GM19397 (cell line): ENCODE data around the gene ASPSCR1.
A peak's percentile ranks its signal among the peaks of the same experiment; 100 is the strongest.

Experiments
- ATAC-seq: cut with Tn5 transposase; IDR thresholded peaks from one replicate; pipeline ENCODE4 v1.9.1; 2021; ENCODE audit warnings: mild to moderate bottlenecking, moderate library complexity; ENCODE audit not compliant: unreplicated experiment

The ASPSCR1 gene

GRCh38 chr17:82064433-82065192 lies 87.2 kb downstream of the ASPSCR1 start:
- no peak for ATAC-seq

- peak; percentile 35 for ATAC-seq
Observed at GRCh38 chr17:82065193-82065637, 87.8 kb downstream of the ASPSCR1 start.

GRCh38 chr17:82065638-82066303 lies 88.3 kb downstream of the ASPSCR1 start, which contains the start of gene DUS1L:
DUS1L (minus strand) TSS chr17:82065804; CDS start chr17:82065059, 745 bp downstream.
- ATAC-seq: peak; percentile 75
